ENCODE measurements around the gene CTDP1. TPM values are rescaled to one million over a fixed set of nuclear protein-coding genes. Genes with fewer than 3 reads are reported as not detected.

The CTDP1 gene
- total and polyA plus RNA-seq, 7 experiments from 2014 or later = 11.6 to 75.3 (median 41.2) TPM

- Histone ChIP-seq H3K9me3 (ENCODE audit: control insufficient read depth in 2 of 3, low read length in 3 of 3) (no peaks in the 10 kb centered on the region), H3K4me3 (ENCODE audit: low read length) (no peak overlapping the region), H3K27ac (ENCODE audit: low read depth, low read length) (no peak overlapping the region), H3K4me1 (ENCODE audit: control insufficient read depth in 2 of 2, insufficient read depth in 2 of 2, low read length in 2 of 2) (peaks cover 40 to 56% of the 10 kb centered on the region in 2 donors), H3K27me3 (ENCODE audit: control insufficient read depth in 2 of 2, insufficient read depth in 2 of 2, low read length in 2 of 2) (no peaks in the 10 kb centered on the region), H3K36me3 (ENCODE audit: control insufficient read depth in 2 of 3, insufficient read depth in 3 of 3, low read length in 3 of 3) (peaks cover 0 to 7% (median 0%) of the 10 kb centered on the region in 3 experiments)
- Mint-ChIP-seq H3K27ac (peak overlapping the region; percentile 28 to 91 (median 73)), H3K36me3 (peaks cover 0 to 22% (median 6%) of the 10 kb centered on the region in 5 donors), H3K4me3 (peak overlapping the region; percentile 35 to 89 (median 54)), H3K4me1 (peaks cover 56 to 77% (median 69%) of the 10 kb centered on the region in 7 donors), H3K27me3 (peaks cover 0 to 3% (median 0%) of the 10 kb centered on the region in 5 donors), H3K9me3 (peaks cover 0 to 4% (median 0%) of the 10 kb centered on the region in 11 donors)
- intact Hi-C loops (cut with micrococcal nuclease) = no loop called here
- ATAC-seq (no peak), DNase-seq (peak in 2 of 9 donors; percentile 36 to 41)
- CTCF ChIA-PET = no interaction called here
- POLR2A ChIA-PET = interaction anchor here (0.7 kb wide), 1 partner anchor 282 kb away, joined by 3 read pairs; no protein-coding TSS in a partner anchor
Observed at GRCh38 chr18:79684283-79684631, 4.7 kb downstream of the CTDP1 start.

GRCh38 chr18:79684787-79685186, 5.2 kb downstream of the CTDP1 start:
- Histone ChIP-seq H3K27me3 (ENCODE audit: control insufficient read depth in 2 of 2, insufficient read depth in 2 of 2, low read length in 2 of 2) (no peaks in the 10 kb centered on the region), H3K9me3 (ENCODE audit: control insufficient read depth in 2 of 3, low read length in 3 of 3) (no peaks in the 10 kb centered on the region), H3K27ac (ENCODE audit: low read depth, low read length) (no peak overlapping the region), H3K36me3 (ENCODE audit: control insufficient read depth in 2 of 3, insufficient read depth in 3 of 3, low read length in 3 of 3) (peaks cover 0 to 4% (median 0%) of the 10 kb centered on the region in 3 experiments), H3K4me1 (ENCODE audit: control insufficient read depth in 2 of 2, insufficient read depth in 2 of 2, low read length in 2 of 2) (peaks cover 40 to 56% of the 10 kb centered on the region in 2 donors), H3K4me3 (ENCODE audit: low read length) (no peak overlapping the region)
- ATAC-seq (peak; percentile 41), DNase-seq (no peak)
- peaks cover 0 to 22% (median 6%) of the 10 kb centered on the region in 5 donors for H3K36me3 Mint-ChIP-seq
- H3K9me3 Mint-ChIP-seq = peaks cover 0 to 1% (median 0%) of the 10 kb centered on the region in 11 donors
- ChIA-PET CTCF (no interaction called here), POLR2A (no interaction called here)
- H3K4me1 Mint-ChIP-seq = peaks cover 57 to 82% (median 70%) of the 10 kb centered on the region in 7 donors
- intact Hi-C loops (cut with micrococcal nuclease) = no loop called here
- H3K27ac Mint-ChIP-seq = peak overlapping the region; percentile 30 to 91 (median 85)
- peak overlapping the region in 7 of 10 donors; percentile 17 to 89 (median 56) for H3K4me3 Mint-ChIP-seq
- H3K27me3 Mint-ChIP-seq = no peaks in the 10 kb centered on the region

- peaks cover 0 to 4% (median 0%) of the 10 kb centered on the region in 3 experiments for H3K36me3 ChIP-seq (ENCODE audit: control insufficient read depth in 2 of 3, insufficient read depth in 3 of 3, low read length in 3 of 3)
- Mint-ChIP-seq H3K4me3 (peak overlapping the region in 8 of 10 donors; percentile 17 to 89 (median 48)), H3K9me3 (peaks cover 0 to 1% (median 0%) of the 10 kb centered on the region in 11 donors), H3K27me3 (no peaks in the 10 kb centered on the region), H3K27ac (peak overlapping the region; percentile 15 to 91 (median 85)), H3K4me1 (peaks cover 58 to 87% (median 75%) of the 10 kb centered on the region in 7 donors), H3K36me3 (peaks cover 0 to 25% (median 6%) of the 10 kb centered on the region in 5 donors)
- peak; percentile 47 for ATAC-seq
- intact Hi-C loops (cut with micrococcal nuclease) = no loop called here
- H3K4me3 ChIP-seq (ENCODE audit: low read length) = no peak overlapping the region
- ChIA-PET CTCF (no interaction called here), POLR2A (no interaction called here)
- H3K27me3 ChIP-seq (ENCODE audit: control insufficient read depth in 2 of 2, insufficient read depth in 2 of 2, low read length in 2 of 2) = no peaks in the 10 kb centered on the region
- peak in 6 of 9 donors; percentile 38 to 63 (median 48) for DNase-seq
- peaks cover 40 to 56% of the 10 kb centered on the region in 2 donors for H3K4me1 ChIP-seq (ENCODE audit: control insufficient read depth in 2 of 2, insufficient read depth in 2 of 2, low read length in 2 of 2)
- H3K27ac ChIP-seq (ENCODE audit: low read depth, low read length) = no peak overlapping the region
- no peaks in the 10 kb centered on the region for H3K9me3 ChIP-seq (ENCODE audit: control insufficient read depth in 2 of 3, low read length in 3 of 3)
Observed at GRCh38 chr18:79685281-79685680, 5.7 kb downstream of the CTDP1 start.

GRCh38 chr18:79685971-79686370, 6.4 kb downstream of the CTDP1 start:
- Mint-ChIP-seq H3K4me3 (peak overlapping the region in 9 of 10 donors; percentile 1 to 67 (median 37)), H3K27me3 (no peaks in the 10 kb centered on the region), H3K9me3 (peaks cover 0 to 1% (median 0%) of the 10 kb centered on the region in 11 donors), H3K4me1 (peaks cover 56 to 85% (median 73%) of the 10 kb centered on the region in 7 donors), H3K36me3 (peaks cover 0 to 26% (median 6%) of the 10 kb centered on the region in 5 donors), H3K27ac (peak overlapping the region in 8 of 9 donors; percentile 31 to 92 (median 62))
- POLR2A ChIA-PET = no interaction called here
- intact Hi-C loops (cut with micrococcal nuclease) = no loop called here
- DNase-seq (no peak), ATAC-seq (no peak)
- Histone ChIP-seq H3K27me3 (ENCODE audit: control insufficient read depth in 2 of 2, insufficient read depth in 2 of 2, low read length in 2 of 2) (no peaks in the 10 kb centered on the region), H3K27ac (ENCODE audit: low read depth, low read length) (no peak overlapping the region), H3K9me3 (ENCODE audit: control insufficient read depth in 2 of 3, low read length in 3 of 3) (no peaks in the 10 kb centered on the region), H3K4me3 (ENCODE audit: low read length) (no peak overlapping the region), H3K36me3 (ENCODE audit: control insufficient read depth in 2 of 3, insufficient read depth in 3 of 3, low read length in 3 of 3) (peaks cover 0 to 4% (median 0%) of the 10 kb centered on the region in 3 experiments), H3K4me1 (ENCODE audit: control insufficient read depth in 2 of 2, insufficient read depth in 2 of 2, low read length in 2 of 2) (peaks cover 34 to 53% of the 10 kb centered on the region in 2 donors)
- CTCF ChIA-PET = no interaction called here

GRCh38 chr18:79687806-79688205, 8.2 kb downstream of the CTDP1 start:
- Mint-ChIP-seq H3K27me3 (no peaks in the 10 kb centered on the region), H3K27ac (peak overlapping the region in 1 of 9 donors; percentile 22), H3K36me3 (peaks cover 0 to 19% (median 6%) of the 10 kb centered on the region in 5 donors), H3K4me1 (peaks cover 50 to 79% (median 65%) of the 10 kb centered on the region in 7 donors), H3K9me3 (no peaks in the 10 kb centered on the region), H3K4me3 (no peak overlapping the region)
- ChIA-PET POLR2A (no interaction called here), CTCF (no interaction called here)
- Histone ChIP-seq H3K4me1 (ENCODE audit: control insufficient read depth in 2 of 2, insufficient read depth in 2 of 2, low read length in 2 of 2) (peaks cover 19 to 34% of the 10 kb centered on the region in 2 donors), H3K36me3 (ENCODE audit: control insufficient read depth in 2 of 3, insufficient read depth in 3 of 3, low read length in 3 of 3) (peaks cover 0 to 4% (median 0%) of the 10 kb centered on the region in 3 experiments), H3K27ac (ENCODE audit: low read depth, low read length) (no peak overlapping the region), H3K4me3 (ENCODE audit: low read length) (no peak overlapping the region), H3K9me3 (ENCODE audit: control insufficient read depth in 2 of 3, low read length in 3 of 3) (no peaks in the 10 kb centered on the region), H3K27me3 (ENCODE audit: control insufficient read depth in 2 of 2, insufficient read depth in 2 of 2, low read length in 2 of 2) (no peaks in the 10 kb centered on the region)
- no peak for ATAC-seq
- intact Hi-C loops (cut with micrococcal nuclease) = no loop called here
- no peak for DNase-seq

GRCh38 chr18:79690071-79690470, 10.5 kb downstream of the CTDP1 start:
- ChIA-PET CTCF (no interaction called here), POLR2A (no interaction called here)
- peaks cover 5 to 13% of the 10 kb centered on the region in 2 donors for H3K4me1 ChIP-seq (ENCODE audit: control insufficient read depth in 2 of 2, insufficient read depth in 2 of 2, low read length in 2 of 2)
- Mint-ChIP-seq H3K27ac (peak overlapping the region in 2 of 9 donors; percentile 18 to 36), H3K9me3 (no peaks in the 10 kb centered on the region), H3K36me3 (peaks cover 0 to 18% (median 4%) of the 10 kb centered on the region in 5 donors), H3K4me3 (peak overlapping the region in 1 of 10 donors; percentile 13), H3K4me1 (peaks cover 30 to 62% (median 48%) of the 10 kb centered on the region in 7 donors), H3K27me3 (no peaks in the 10 kb centered on the region)
- H3K36me3 ChIP-seq (ENCODE audit: control insufficient read depth in 2 of 3, insufficient read depth in 3 of 3, low read length in 3 of 3) = peaks cover 0 to 7% (median under 1%) of the 10 kb centered on the region in 3 experiments
- H3K27ac ChIP-seq (ENCODE audit: low read depth, low read length) = no peak overlapping the region
- H3K4me3 ChIP-seq (ENCODE audit: low read length) = no peak overlapping the region
- H3K27me3 ChIP-seq (ENCODE audit: control insufficient read depth in 2 of 2, insufficient read depth in 2 of 2, low read length in 2 of 2) = no peaks in the 10 kb centered on the region
- ATAC-seq = no peak
- intact Hi-C loops (cut with micrococcal nuclease) = no loop called here
- H3K9me3 ChIP-seq (ENCODE audit: control insufficient read depth in 2 of 3, low read length in 3 of 3) = no peaks in the 10 kb centered on the region
- DNase-seq = no peak

All from naive thymus-derived CD4-positive, alpha-beta T cell (primary cell).